Measurements from ENCODE around the gene PPP3CA.

DNA sequence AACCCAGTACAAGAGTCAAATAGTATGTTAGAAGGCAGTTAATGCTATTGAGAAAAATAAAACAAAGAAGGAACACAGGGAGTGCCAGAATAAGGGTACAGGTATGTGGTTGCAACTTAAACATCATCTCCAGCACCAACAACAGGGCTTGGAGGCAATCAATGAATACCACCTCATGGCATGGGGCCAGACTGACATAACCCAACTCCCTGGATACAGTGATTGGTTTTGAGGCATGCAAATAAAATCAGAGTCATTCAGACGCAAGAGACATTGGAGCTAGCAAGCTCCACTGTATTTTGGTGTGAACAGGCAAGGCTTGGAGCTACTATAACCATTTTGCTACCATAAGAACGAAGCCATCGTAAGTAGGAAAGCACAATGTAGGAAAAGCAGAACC, 56.7 kb downstream of the PPP3CA start:
- TF ChIP-seq POLR2A (IDR thresholded peaks at IDR 0.05), result no peak
- TF ChIP-seq, protein P1, sequence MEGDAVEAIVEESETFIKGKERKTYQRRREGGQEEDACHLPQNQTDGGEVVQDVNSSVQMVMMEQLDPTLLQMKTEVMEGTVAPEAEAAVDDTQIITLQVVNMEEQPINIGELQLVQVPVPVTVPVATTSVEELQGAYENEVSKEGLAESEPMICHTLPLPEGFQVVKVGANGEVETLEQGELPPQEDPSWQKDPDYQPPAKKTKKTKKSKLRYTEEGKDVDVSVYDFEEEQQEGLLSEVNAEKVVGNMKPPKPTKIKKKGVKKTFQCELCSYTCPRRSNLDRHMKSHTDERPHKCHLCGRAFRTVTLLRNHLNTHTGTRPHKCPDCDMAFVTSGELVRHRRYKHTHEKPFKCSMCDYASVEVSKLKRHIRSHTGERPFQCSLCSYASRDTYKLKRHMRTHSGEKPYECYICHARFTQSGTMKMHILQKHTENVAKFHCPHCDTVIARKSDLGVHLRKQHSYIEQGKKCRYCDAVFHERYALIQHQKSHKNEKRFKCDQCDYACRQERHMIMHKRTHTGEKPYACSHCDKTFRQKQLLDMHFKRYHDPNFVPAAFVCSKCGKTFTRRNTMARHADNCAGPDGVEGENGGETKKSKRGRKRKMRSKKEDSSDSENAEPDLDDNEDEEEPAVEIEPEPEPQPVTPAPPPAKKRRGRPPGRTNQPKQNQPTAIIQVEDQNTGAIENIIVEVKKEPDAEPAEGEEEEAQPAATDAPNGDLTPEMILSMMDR (IDR thresholded peaks at IDR 0.05), result no peak

All from tibial nerve (tissue), 3 donors.